Stimulated activated CD4-positive, alpha-beta T cell treated with anti-CD3 and anti-CD28 coated beads, Interleukin-12 subunit alpha, Interleukin-12 subunit beta, amount 100 ng/mL, for 4 hours (primary cell): Measurements from ENCODE around the gene CD300A.
A peak's percentile ranks its signal among the peaks of the same experiment; 100 is the strongest.

Experiments used
- DNase-seq: peaks from one replicate; pipeline ENCODE4 v3.0.0-alpha.2; 2020

CD300A gene

GRCh38 chr17:74466111-74466827 is at the start of gene CD300A:
CD300A (plus strand) TSS chr17:74466634; CDS start chr17:74466704, 70 bp downstream.
- no peak for DNase-seq

- no peak for DNase-seq
Observed at GRCh38 chr17:74417178-74418045, 49.0 kb upstream of the CD300A start.

GRCh38 chr17:74419928-74420411 is 46.5 kb upstream of the CD300A start:
- no peak for DNase-seq

GRCh38 chr17:74424117-74424516 is 42.3 kb upstream of the CD300A start:
- DNase-seq: no peak

- DNase-seq: no peak
Observed at GRCh38 chr17:74424657-74425056, 41.8 kb upstream of the CD300A start.

GRCh38 chr17:74426551-74427047 is 39.8 kb upstream of the CD300A start:
- DNase-seq: no peak

- no peak for DNase-seq
Observed at GRCh38 chr17:74427048-74427762, 39.2 kb upstream of the CD300A start.

- no peak for DNase-seq
Observed at GRCh38 chr17:74427763-74428153, 38.7 kb upstream of the CD300A start.

- no peak for DNase-seq
Observed at GRCh38 chr17:74429604-74430384, 36.6 kb upstream of the CD300A start.

- no peak for DNase-seq
Observed at GRCh38 chr17:74430385-74430705, 36.1 kb upstream of the CD300A start.

- no peak for DNase-seq
Observed at GRCh38 chr17:74430706-74431567, 35.5 kb upstream of the CD300A start.

- DNase-seq: peak; percentile 47
Observed at GRCh38 chr17:74431568-74432423, 34.6 kb upstream of the CD300A start, which contains the start of gene GPRC5C. GPRC5C (plus strand) TSS chr17:74432088; CDS start chr17:74439777, 7,689 bp downstream.

GRCh38 chr17:74432424-74432690 is 34.1 kb upstream of the CD300A start:
- DNase-seq: no peak

GRCh38 chr17:74432766-74433391 is 33.6 kb upstream of the CD300A start:
- DNase-seq: no peak

GRCh38 chr17:74433421-74434121 is 32.9 kb upstream of the CD300A start:
- no peak for DNase-seq

GRCh38 chr17:74435775-74436359 is 30.6 kb upstream of the CD300A start:
- no peak for DNase-seq

GRCh38 chr17:74437702-74438101 is 28.7 kb upstream of the CD300A start:
- DNase-seq: no peak

- no peak for DNase-seq
Observed at GRCh38 chr17:74439691-74440567, 26.5 kb upstream of the CD300A start.
